CD4-positive, alpha-beta T cell treated with Interleukin-17A for 4 hours (primary cell): Measurements from ENCODE around the gene PARVA.

ENCODE experiments used
- DNase-seq: peaks from one replicate; pipeline ENCODE4 v3.0.0-alpha.2; 2020; ENCODE audit warnings: mixed read lengths

PARVA gene

DNA sequence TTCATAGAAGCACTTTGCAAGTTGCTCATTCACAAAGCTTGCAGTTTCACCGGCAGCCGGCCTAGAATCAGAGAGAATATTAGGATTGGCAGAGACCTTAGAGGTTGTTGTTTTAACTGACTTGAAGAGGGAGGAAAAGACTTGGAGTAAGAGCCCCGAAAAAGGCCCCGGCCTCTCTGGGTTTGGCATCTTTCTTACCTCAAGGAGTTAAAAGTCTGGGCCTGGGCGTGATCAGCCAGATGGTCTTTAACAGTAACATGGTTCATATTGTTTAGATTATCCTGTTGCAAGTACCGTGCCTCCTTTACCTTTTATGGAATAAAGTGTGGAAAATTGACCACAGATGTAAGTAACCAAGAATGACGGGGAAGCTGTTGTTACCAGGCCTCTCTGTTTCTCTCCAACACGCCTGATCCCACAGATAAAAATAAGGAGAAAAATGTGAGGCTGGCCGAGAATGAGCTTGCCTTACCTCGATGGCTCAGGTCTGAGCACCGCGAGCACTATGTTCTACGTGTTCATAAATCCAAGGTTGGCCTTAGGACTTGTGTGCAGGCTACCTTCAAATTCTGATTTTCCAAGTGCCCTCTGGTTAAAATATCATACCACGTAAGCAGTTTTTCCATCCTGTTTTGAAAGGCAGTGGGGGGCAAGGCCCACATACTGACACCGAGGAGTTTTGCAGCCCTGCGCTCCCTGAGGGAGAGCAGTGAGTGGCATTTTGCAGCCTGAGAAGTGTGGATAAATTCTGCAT, 56.4 kb downstream of the PARVA start:
- DNase-seq, result no peak

DNA sequence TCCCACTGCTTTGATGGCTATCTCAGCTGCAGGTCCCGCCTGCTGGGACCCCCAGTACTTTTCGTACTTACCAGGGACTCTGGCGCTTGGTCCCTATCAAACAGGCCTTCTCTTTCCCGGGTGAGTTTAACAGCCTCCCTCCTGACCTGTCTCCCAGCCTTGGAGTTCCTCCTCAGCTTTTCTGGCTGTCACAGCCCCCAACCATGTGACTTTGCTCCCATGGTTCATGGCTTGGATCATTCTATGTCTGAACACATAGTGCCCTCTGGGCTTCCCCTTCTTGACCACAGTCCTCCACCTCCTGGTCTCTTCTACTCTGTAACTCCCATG, 56.9 kb downstream of the PARVA start:
- no peak for DNase-seq

DNA sequence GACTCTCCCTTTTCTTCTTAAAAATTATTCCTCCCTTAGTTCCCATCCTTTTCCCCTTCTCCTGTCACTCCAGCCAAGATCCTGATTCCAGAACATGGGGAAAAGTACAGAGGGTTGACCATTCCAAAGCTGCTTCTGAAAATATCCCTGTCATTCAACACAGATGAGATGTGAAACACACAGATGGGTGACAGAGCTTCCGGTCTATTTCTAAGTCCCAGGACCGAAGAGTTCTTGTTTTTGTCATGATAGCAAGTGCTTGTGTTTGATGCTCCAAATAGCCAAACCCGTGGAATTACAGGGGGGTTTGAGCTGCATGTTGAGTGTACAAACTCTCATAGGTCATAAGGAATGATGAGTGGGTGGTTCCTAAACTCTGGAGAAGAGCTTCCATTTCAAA, 57.9 kb downstream of the PARVA start:
- DNase-seq, result no peak

DNA sequence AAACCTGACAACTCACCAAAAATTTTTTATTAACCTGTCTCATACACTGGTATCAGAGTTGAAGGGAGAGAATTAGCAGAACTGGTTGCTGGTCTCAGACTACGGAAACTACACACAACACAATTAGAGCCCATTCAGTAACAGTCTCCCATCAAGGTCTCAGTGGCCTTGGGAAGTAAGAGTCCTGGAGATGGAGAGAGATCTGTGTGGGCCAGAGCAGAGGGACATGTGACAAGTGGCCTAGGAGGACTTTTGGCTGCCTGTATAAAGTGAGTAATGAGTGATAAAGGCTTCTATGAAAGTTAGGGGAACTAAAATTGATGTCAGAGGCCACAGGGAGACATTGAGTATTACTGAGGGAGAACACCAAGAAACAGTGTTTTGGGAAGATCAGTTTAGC, 58.9 kb downstream of the PARVA start:
- no peak for DNase-seq

- no peak for DNase-seq
These were observed 60.9 kb downstream of the PARVA start for GRCh38 chr11:12438291-12438690.

DNA sequence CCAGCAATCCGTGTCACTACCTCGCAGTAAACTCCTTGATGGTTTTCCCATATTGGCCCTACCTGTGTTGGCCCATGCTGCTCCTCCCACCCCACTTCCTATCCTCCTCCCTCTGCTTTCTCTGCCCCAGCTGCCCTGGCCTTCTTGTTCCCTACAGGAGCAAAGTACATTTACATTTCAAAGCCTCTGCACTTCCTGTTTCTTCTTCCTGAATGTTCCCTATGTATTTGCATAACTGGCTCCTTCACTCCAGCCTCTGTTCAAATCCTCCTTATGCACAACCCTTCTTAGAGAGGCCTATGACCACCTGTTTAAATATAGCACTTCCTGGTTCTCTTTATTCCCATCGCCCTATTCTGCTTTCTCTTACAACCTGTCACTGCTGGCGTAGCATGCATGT, 62.2 kb downstream of the PARVA start:
- no peak for DNase-seq

DNA sequence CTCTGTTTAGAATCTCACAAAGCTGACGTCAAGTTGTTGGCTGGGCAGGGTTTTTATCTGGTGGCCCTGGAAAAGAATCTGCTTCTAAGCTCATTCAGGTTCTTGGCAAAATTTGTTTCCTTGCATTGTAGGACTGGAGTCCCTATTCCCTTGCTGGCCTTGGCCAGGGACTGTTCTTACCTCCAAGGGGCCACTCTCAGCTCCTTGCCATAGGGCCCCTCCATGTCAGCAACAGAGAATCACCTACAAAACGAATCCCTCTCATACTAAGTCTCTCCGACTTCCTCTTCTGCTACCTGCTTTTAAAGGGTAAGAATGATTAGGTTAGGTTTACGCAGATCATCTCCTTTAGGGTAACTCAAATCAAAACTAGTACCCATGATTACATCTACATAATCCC, 63.2 kb downstream of the PARVA start:
- DNase-seq, result no peak

GRCh38 chr11:12441231-12441861, 64.0 kb downstream of the PARVA start:
- no peak for DNase-seq

DNA sequence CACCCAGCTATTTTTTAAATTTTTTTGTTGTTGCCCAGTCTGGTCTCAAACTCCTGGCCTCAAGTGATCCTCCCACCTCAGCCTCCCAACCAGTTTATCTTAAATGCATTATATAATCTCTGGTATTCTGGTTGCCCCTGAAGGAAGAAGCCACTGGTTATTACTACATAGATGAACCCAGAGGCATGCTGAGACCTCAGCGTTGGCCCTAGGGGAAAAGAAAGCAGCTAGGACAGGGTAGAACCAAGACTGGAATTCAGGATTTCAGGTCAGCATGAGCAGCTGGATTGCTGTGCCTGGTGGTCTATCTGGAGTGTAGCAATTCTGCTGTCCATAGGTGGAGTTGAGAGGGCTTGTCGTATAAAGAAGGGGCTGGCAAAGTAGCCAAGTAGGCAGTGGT, 67.2 kb downstream of the PARVA start:
- DNase-seq, result no peak

- no peak for DNase-seq
These were observed 67.6 kb downstream of the PARVA start for GRCh38 chr11:12445001-12445400.

DNA sequence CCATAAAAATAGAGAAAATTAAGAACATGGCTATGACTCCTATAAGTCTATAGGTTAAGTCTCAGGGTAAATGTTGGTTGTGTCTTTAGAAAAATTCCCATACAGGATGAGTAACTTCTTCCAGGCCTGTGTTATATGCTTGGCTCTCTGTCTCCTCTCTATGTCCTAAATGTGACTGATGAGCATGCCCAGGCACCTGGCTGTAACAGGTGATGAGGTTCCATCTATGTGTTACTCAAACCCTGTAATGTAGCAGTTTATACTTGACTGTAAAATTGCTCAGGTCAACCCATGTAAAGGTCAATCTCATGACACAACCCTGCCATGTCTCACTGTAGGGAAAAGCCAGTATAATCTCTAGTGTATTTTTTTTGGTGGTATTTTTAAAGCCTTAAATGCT, 69.5 kb downstream of the PARVA start:
- DNase-seq, result no peak

- DNase-seq, result no peak
These were observed 71.0 kb downstream of the PARVA start for GRCh38 chr11:12448131-12448939.

GRCh38 chr11:12449961-12450715, 72.8 kb downstream of the PARVA start:
- no peak for DNase-seq

- DNase-seq, result no peak
These were observed 73.9 kb downstream of the PARVA start for GRCh38 chr11:12451179-12451814.

DNA sequence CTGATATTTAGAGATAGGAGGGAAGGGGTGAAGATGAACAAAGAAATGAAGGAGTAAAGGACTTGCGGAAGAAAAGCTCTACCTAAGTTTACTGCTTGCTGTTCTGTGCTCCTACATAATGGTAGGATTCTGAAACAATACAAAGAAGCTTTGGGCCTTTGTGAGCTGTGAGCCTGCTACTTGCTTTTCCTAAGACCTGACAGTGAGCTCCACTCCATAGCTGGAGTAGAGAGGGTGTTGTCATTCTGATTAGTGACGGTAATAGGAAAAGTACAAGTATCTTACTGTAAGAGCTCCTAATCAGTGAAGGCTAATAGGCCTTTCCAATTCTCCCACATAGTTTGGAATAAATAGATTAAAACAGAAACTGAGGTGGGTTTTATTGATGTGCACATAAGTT, 75.9 kb downstream of the PARVA start:
- no peak for DNase-seq

- DNase-seq, result no peak
These were observed 77.4 kb downstream of the PARVA start for GRCh38 chr11:12454782-12455181.

DNA sequence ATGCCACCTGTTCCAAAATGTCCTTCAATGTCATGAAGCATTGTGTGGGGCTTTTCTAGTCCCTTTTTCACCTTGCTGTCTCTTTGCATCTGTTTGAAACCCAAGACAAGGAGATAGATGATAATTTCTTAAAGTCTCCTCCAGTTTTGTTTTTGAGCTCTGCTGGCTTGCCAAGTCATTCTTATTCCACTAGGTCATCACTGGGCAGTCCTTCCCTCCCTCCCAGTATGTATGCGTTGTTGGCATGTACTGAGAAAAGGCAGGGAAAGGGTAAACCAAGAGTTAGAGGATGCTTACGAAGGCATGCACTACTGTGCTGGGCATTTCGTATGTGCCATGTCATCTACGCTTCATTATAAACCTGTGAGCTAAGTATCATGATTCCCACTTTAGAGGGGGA, 78.6 kb downstream of the PARVA start:
- DNase-seq, result no peak

DNA sequence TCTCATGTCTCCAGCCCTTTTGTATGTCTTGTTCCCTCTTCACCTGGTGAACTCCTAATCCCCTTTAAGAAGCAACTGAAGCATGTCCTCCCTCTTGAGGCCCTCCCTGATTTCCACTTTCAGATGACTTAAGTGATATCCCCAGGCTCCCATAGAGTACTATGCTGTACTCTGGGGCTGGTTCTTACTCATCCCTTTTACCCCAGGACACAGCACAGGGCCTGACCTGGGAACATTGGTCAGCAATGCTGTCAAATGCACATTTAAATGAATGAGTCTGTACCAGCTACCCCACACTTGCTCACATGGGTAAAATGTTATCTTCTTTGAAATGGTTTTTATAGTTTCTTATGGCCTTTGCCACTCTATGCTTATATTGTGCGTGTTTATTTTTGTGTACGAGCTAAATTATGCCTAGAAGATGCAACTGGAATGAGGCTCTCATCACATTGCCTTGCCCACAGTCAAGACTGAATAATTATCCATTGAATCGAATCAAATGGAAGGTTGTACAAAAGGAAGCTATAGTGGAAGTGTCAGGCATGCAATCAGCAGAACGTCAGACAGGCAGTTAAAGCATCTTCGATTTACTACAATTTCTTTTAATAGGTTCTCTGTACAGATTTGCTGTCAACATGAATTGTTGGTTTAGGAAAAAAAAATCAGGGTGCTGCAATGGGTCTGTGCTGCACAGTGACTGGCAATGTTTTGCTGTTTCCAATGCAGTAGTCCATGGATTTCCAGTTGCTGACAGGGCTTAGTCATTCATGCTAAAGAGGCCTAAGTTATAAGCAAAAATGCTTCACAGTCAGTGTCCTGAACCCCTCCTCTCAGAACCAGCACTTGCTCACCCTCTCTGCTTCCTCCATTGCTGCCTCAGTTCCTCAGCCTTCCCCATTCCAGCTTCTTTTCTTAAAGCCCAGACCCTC, 79.5 kb downstream of the PARVA start:
- no peak for DNase-seq

DNA sequence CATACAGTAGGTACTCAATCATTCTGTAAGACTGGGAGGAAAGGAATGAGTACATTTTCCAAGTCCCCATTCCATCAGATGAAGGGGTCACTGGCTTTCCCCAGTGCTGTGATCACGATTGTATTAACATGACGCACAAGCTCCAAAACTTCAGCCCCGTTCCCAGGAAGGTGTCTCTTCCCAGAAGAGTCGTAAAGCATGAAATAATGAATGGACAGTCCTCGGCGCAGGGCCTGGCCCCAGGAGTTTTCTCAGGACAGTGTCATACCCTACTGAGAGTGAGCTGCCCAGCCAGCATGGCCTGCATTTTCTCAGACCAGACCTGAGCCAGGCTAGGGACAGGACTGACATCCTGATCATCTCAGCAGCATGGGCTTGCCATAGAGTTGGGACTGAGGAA, 80.7 kb downstream of the PARVA start:
- no peak for DNase-seq

- no peak for DNase-seq
These were observed 82.0 kb downstream of the PARVA start for GRCh38 chr11:12459374-12459773.

DNA sequence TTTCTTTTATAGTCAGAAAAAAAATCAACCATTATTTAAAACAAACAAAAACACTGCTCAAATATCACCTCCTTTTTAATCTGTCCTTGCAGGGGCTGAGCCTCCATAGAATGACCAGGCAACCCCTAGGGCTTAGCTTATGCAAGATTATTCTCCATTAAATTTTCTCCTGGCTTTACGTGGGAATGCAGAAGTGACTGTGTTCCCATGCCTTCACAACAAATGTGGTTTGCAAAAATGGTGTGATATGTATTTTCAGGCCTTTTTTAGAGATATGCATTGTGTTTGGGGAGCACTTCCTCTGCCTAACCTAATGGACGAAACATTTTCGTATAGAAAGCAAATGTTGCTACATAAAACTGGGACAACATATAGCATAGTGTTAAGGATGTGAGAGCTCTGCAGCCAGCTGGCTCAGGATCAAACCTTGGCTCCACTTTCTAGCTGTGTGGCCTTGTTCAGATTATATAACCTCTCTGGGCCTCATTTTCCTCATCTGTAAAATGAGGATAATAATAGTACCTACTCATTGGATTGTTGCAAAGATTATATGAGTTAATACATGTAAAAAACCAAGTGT, 82.6 kb downstream of the PARVA start:
- no peak for DNase-seq
